GM12878 (cell line): ENCODE measurements around the gene PTPRF. TPM values are rescaled to one million over a fixed set of nuclear protein-coding genes. Genes with fewer than 3 reads are reported as not detected.

Source experiments
- ATAC-seq: fragments of 200-7000 bp; cut with Tn5 transposase; 3 replicates; pipeline ENCODE4 v1.9.1; 2020; ENCODE audit warnings: mild to moderate bottlenecking, moderate library complexity
- BruUV-seq: library from RNA; stranded (reverse); fragments of 400-500 nt; replicated peaks from 2 replicates; lab custom pipeline; 2021; lab: Mats Ljungman, UMichigan
- CTCF ChIA-PET: fragments of 300-600 bp; sonication (Branson Sonifier 250); formaldehyde crosslinking; extraction: SDS; loops from one replicate; lab custom pipeline; 2021; ENCODE audit warnings: inconsistent platforms; lab: Yijun Ruan, JAX
- POLR2A ChIA-PET: fragments of 350-600 bp; formaldehyde crosslinking; extraction: SDS; loops from one replicate; lab custom pipeline; 2021; ENCODE audit warnings: inconsistent platforms; lab: Charles Lee
- RAD21 ChIA-PET: fragments of 300-600 bp; sonication (Branson Sonifier 250); formaldehyde crosslinking; loops from one replicate; lab custom pipeline; 2023; ENCODE audit warnings: antibody characterized with exemption; ENCODE audit not compliant: unreplicated experiment; lab: Charles Lee
- SMC1A ChIA-PET: fragments of 300-600 bp; sonication (Branson Sonifier 250); formaldehyde crosslinking; loops from one replicate; lab custom pipeline; 2023; ENCODE audit not compliant: unreplicated experiment, uncharacterized antibody; lab: Charles Lee
- DNase-seq: peaks from one replicate; pipeline ENCODE4 v3.0.0-alpha.2; 2011; ENCODE audit warnings: low read depth, low spot score
- FAIRE-seq: peaks from 3 replicates; lab custom pipeline; 2011; peaks lifted over from hg19 to GRCh38; lab: Jason Lieb, UNC
- H2AFZ ChIP-seq: 2 replicates; pipeline ENCODE4 v1.6.0; 2011; ENCODE audit warnings: low read depth, low read length, control low read depth; ENCODE audit not compliant: control insufficient read depth
- H3K27ac ChIP-seq: 2 replicates; pipeline ENCODE4 v1.5.1; 2011; ENCODE audit warnings: control low read depth; ENCODE audit not compliant: control insufficient read depth, insufficient read depth
- H3K27me3 ChIP-seq, 2 experiments: replicated peaks in 1 of 2; 2 replicates each; pipeline versions ENCODE4 v1.6.0 to v1.6.1; 2011; ENCODE audit warnings: low read length in 1 of 2; ENCODE audit not compliant: control insufficient read depth in 2 of 2, insufficient read depth in 2 of 2
- H3K36me3 ChIP-seq, 2 experiments: 2 replicates each; pipeline ENCODE4 v1.5.1; 2011; ENCODE audit warnings: low read length in 1 of 2; ENCODE audit not compliant: control insufficient read depth in 2 of 2, insufficient read depth in 2 of 2
- H3K4me1 ChIP-seq: 2 replicates; pipeline ENCODE4 v1.6.1; 2011; ENCODE audit warnings: mild to moderate bottlenecking, low read length, moderate library complexity, mixed read lengths; ENCODE audit not compliant: control insufficient read depth, insufficient read depth
- H3K4me2 ChIP-seq: 2 replicates; pipeline ENCODE4 v1.6.0; 2011; ENCODE audit warnings: control low read depth; ENCODE audit not compliant: control insufficient read depth, insufficient read depth
- H3K4me3 ChIP-seq: fragments of 200-600 bp; sonication (generic); 2 replicates; pipeline ENCODE4 v1.5.1; 2016
- H3K79me2 ChIP-seq: 2 replicates; pipeline ENCODE4 v1.6.0; 2011; ENCODE audit warnings: low read length; ENCODE audit not compliant: control insufficient read depth, insufficient read depth
- H3K9ac ChIP-seq: 2 replicates; pipeline ENCODE4 v1.8.0; 2011; ENCODE audit warnings: low read length, control low read depth, mixed read lengths; ENCODE audit not compliant: control insufficient read depth, insufficient read depth
- H3K9me3 ChIP-seq: replicated peaks from 3 replicates; pipeline ENCODE4 v1.5.1; 2011; ENCODE audit warnings: mild to moderate bottlenecking, low read length; ENCODE audit not compliant: control insufficient read depth, insufficient read depth
- H4K20me1 ChIP-seq: 2 replicates; pipeline ENCODE4 v1.6.0; 2011; ENCODE audit not compliant: control insufficient read depth, insufficient read depth
- ATF7 ChIP-seq: fragments of 450-650 bp; IDR thresholded peaks from 2 replicates; pipeline ENCODE4 v1.6.1; 2016; ENCODE audit warnings: low read depth, mild to moderate bottlenecking
- BRCA1 ChIP-seq: IDR thresholded peaks from 2 replicates; pipeline ENCODE4 v1.6.1; 2011; ENCODE audit warnings: low read depth, low read length, improper control_type of control experiment
- CREB1 ChIP-seq: IDR thresholded peaks from 2 replicates; pipeline ENCODE4 v1.6.1; 2012; ENCODE audit warnings: low read depth, mild to moderate bottlenecking, inconsistent platforms
- DPF2 ChIP-seq: fragments of 450-650 bp; IDR thresholded peaks from 2 replicates; pipeline ENCODE4 v1.6.1; 2017; ENCODE audit warnings: mild to moderate bottlenecking
- ESRRA ChIP-seq: IDR thresholded peaks from 2 replicates; pipeline ENCODE4 v1.6.1; 2012; ENCODE audit warnings: mild to moderate bottlenecking, low read length, improper control_type of control experiment
- MEF2A ChIP-seq: IDR thresholded peaks from 2 replicates; pipeline ENCODE4 v1.6.1; 2011; ENCODE audit warnings: low read depth, mild to moderate bottlenecking, low read length, moderate library complexity; ENCODE audit not compliant: insufficient read depth
- MYC ChIP-seq: IDR thresholded peaks from 2 replicates; pipeline ENCODE4 v1.6.1; 2011; ENCODE audit warnings: mild to moderate bottlenecking, low read length, moderate library complexity, inconsistent platforms; ENCODE audit not compliant: insufficient read depth, insufficient replicate concordance, insufficient read length, severe bottlenecking
- PAX8 ChIP-seq: fragments of 450-650 bp; IDR thresholded peaks from 2 replicates; pipeline ENCODE4 v1.6.1; 2017; ENCODE audit warnings: mild to moderate bottlenecking, moderate library complexity
- POLR2A ChIP-seq: IDR thresholded peaks from 2 replicates; pipeline ENCODE4 v1.6.1; 2011; ENCODE audit warnings: low read depth, mild to moderate bottlenecking, low read length
- RAD21 ChIP-seq: IDR thresholded peaks from 2 replicates; pipeline ENCODE4 v1.6.1; 2011; ENCODE audit warnings: mild to moderate bottlenecking, low read depth, low read length, moderate library complexity; ENCODE audit not compliant: insufficient read depth
- RELA ChIP-seq: fragments of 450-650 bp; IDR thresholded peaks from 2 replicates; pipeline ENCODE4 v1.8.0; 2014; ENCODE audit warnings: borderline replicate concordance; ENCODE audit not compliant: partially characterized antibody
- WGBS: methylation state at CpG from one replicate; pipeline ENCODE4 v1.1.6; 2016; ENCODE audit warnings: low lambda C conversion rate; ENCODE audit not compliant: insufficient replicate concordance, insufficient coverage; ENCODE audit errors: missing lambda C conversion rate; 5-methylcytosine and 5-hydroxymethylcytosine counted together
- in situ Hi-C: fragments of 300-500 bp; cut with MboI; formaldehyde crosslinking; loops from 9 replicates; pipeline ENCODE4 v1.14.3; 2018; ENCODE audit warnings: mixed read lengths
- intact Hi-C: fragments of 100-400 bp; cut with micrococcal nuclease; formaldehyde crosslinking; loops from one replicate; pipeline ENCODE4 v1.14.2; 2022; ENCODE audit not compliant: unreplicated experiment
- polyA plus RNA-seq, 11 experiments: library from polyadenylated mRNA; depleted of rRNA in 4 of 11; unstranded in 6 of 11; stranded (reverse) in 5 of 11; fragments of >200 nt; fragmentation: Nextera tagmentation in 4 of 11; fragmentation: Illumina TruSeq in 1 of 11; extraction: Ambion mirVana in 4 of 11; extraction: Trizol in 1 of 11; gene quantifications; 1 replicate in 1 of 11; 2 replicates in 10 of 11; pipeline versions ENCODE4 v1.2.1 to v1.2.3, GENCODE V29; 2011 to 2016; ENCODE audit warnings: inconsistent platforms in 2 of 11, missing spikeins in 2 of 11, low read depth in 1 of 11
- total RNA-seq, 4 experiments: library from RNA; depleted of rRNA in 3 of 4; stranded (reverse); fragments of >200 nt in 3 of 4; fragmentation: Illumina TruSeq in 1 of 4; extraction: Trizol in 1 of 4; gene quantifications; 2 replicates each; pipeline versions ENCODE4 v1.2.1 to v1.2.3, GENCODE V29; 2013 to 2021
- TF ChIP-seq, protein P1 (sequence below): IDR thresholded peaks from 2 replicates; pipeline ENCODE4 v1.6.1; 2012; ENCODE audit warnings: low read depth, low read length, improper control_type of control experiment
- TF ChIP-seq, protein P2 (sequence below): fragments of 150-350 bp; IDR thresholded peaks from 2 replicates; pipeline ENCODE4 v1.6.1; 2016; ENCODE audit warnings: low read depth, low read length
- TF ChIP-seq, protein P3 (sequence below): fragments of 450-650 bp; IDR thresholded peaks from 2 replicates; pipeline ENCODE4 v1.6.1; 2017; ENCODE audit warnings: low read depth, mild to moderate bottlenecking, moderate library complexity

The PTPRF gene
- total and polyA plus RNA-seq, 10 of the 15 experiments (the other 5 are each of a cell fraction or from before 2014, with no cell fraction given): 0.04 to 2.6 (median 0.32) TPM

DNA sequence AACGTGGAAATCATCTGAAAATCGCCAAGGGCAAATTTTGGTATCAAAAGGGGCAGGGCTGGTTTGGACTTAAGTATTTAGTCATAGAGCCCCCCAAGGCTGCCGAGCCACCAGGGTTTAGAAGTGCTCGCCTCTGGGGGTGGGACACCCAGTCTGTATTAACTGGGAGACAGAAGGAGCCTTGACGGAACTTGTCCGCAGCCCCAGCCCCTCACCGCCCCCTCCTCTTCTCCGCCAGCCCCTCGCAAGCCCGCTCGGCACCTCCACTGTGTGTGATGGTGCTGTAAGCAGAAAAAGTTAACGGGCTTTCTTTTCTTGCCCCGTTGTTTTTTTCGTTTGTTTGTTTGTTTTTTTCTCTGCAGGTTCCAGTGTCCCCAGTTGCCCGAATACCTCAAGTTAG is 81.7 kb downstream of the PTPRF start:
- ATAC-seq: no peak
- H2AFZ ChIP-seq: no peak overlapping the region
- TF ChIP-seq POLR2A: no peak
- no peak for TF ChIP-seq ATF7
- TF ChIP-seq RELA: no peak
- TF ChIP-seq MEF2A: no peak
- TF ChIP-seq, protein P1, sequence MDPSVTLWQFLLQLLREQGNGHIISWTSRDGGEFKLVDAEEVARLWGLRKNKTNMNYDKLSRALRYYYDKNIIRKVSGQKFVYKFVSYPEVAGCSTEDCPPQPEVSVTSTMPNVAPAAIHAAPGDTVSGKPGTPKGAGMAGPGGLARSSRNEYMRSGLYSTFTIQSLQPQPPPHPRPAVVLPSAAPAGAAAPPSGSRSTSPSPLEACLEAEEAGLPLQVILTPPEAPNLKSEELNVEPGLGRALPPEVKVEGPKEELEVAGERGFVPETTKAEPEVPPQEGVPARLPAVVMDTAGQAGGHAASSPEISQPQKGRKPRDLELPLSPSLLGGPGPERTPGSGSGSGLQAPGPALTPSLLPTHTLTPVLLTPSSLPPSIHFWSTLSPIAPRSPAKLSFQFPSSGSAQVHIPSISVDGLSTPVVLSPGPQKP: no peak
- TF ChIP-seq PAX8: no peak
- TF ChIP-seq, protein P2, sequence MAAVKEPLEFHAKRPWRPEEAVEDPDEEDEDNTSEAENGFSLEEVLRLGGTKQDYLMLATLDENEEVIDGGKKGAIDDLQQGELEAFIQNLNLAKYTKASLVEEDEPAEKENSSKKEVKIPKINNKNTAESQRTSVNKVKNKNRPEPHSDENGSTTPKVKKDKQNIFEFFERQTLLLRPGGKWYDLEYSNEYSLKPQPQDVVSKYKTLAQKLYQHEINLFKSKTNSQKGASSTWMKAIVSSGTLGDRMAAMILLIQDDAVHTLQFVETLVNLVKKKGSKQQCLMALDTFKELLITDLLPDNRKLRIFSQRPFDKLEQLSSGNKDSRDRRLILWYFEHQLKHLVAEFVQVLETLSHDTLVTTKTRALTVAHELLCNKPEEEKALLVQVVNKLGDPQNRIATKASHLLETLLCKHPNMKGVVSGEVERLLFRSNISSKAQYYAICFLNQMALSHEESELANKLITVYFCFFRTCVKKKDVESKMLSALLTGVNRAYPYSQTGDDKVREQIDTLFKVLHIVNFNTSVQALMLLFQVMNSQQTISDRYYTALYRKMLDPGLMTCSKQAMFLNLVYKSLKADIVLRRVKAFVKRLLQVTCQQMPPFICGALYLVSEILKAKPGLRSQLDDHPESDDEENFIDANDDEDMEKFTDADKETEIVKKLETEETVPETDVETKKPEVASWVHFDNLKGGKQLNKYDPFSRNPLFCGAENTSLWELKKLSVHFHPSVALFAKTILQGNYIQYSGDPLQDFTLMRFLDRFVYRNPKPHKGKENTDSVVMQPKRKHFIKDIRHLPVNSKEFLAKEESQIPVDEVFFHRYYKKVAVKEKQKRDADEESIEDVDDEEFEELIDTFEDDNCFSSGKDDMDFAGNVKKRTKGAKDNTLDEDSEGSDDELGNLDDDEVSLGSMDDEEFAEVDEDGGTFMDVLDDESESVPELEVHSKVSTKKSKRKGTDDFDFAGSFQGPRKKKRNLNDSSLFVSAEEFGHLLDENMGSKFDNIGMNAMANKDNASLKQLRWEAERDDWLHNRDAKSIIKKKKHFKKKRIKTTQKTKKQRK: no peak
- TF ChIP-seq, protein P3, sequence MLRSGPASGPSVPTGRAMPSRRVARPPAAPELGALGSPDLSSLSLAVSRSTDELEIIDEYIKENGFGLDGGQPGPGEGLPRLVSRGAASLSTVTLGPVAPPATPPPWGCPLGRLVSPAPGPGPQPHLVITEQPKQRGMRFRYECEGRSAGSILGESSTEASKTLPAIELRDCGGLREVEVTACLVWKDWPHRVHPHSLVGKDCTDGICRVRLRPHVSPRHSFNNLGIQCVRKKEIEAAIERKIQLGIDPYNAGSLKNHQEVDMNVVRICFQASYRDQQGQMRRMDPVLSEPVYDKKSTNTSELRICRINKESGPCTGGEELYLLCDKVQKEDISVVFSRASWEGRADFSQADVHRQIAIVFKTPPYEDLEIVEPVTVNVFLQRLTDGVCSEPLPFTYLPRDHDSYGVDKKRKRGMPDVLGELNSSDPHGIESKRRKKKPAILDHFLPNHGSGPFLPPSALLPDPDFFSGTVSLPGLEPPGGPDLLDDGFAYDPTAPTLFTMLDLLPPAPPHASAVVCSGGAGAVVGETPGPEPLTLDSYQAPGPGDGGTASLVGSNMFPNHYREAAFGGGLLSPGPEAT: no peak
- TF ChIP-seq DPF2: no peak
- TF ChIP-seq ESRRA: no peak
- no peak for TF ChIP-seq BRCA1
- TF ChIP-seq CREB1: no peak
- TF ChIP-seq RAD21: no peak
- TF ChIP-seq MYC: no peak
- no peaks in the 10 kb centered on the region for H3K79me2 ChIP-seq
- ChIA-PET CTCF (no interaction called here), SMC1A (no interaction called here), POLR2A (no interaction called here), RAD21 (no interaction called here)
- no peaks in the 10 kb centered on the region for H3K4me1 ChIP-seq
- WGBS: 13% methylated on average over 11 of the region's 15 CpGs
- no TSS peak for BruUV-seq
- H3K4me3 ChIP-seq: no peak overlapping the region
- no peaks in the 10 kb centered on the region for H3K9me3 ChIP-seq
- intact Hi-C loops: no loop called here
- no peak for DNase-seq
- no peaks in the 10 kb centered on the region for H3K36me3 ChIP-seq
- no peak overlapping the region for H3K4me2 ChIP-seq
- no peaks in the 10 kb centered on the region for H4K20me1 ChIP-seq
- in situ Hi-C loops: no loop called here
- no peak for FAIRE-seq
- H3K27ac ChIP-seq: no peak overlapping the region
- no peak overlapping the region for H3K9ac ChIP-seq
- no peaks in the 10 kb centered on the region; a peak in 3 of 4 replicates for H3K27me3 ChIP-seq
